Measurements from ENCODE around the gene GNRH2. TPM values are rescaled to one million over a fixed set of nuclear protein-coding genes. Genes with fewer than 3 reads are reported as not detected.

The GNRH2 gene
- polyA plus RNA-seq, 1 donor (not counting 4 experiments of a cell fraction or from before 2014, with no cell fraction given), result 0.18 TPM

DNA sequence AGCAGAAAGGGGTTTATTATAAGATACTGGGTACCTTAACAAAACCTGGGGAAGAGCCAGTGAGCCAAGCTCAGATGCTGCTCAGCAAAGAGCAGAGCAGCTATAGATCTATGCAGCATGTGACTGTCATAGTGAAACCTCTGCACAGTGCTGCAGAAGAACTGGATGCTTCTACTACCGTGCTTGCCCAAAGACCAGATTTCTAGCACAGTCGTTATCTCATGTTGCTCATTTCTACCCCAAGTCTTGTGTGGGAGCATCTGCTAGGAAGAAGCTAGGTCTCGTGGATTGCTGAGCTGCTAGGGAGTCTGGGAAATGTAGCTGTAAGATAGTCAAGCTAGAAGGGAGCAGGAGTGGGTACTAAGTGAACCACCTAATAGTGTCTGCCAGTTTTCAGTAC is 31.7 kb upstream of the GNRH2 start:
- Histone ChIP-seq H3K27ac (ENCODE audit: control insufficient read depth, insufficient read depth, low read length) (no peak overlapping the region), H3K4me3 (ENCODE audit: control insufficient read depth in 2 of 3, extremely low read depth in 1 of 3, insufficient read depth in 2 of 3, low read depth in 1 of 3, low read length in 3 of 3) (no peak overlapping the region), H4K20me1 (ENCODE audit: control insufficient read depth, extremely low read depth, insufficient read depth, low read length) (no peaks in the 10 kb centered on the region), H2AFZ (ENCODE audit: control insufficient read depth, low read length) (no peak overlapping the region), H3K9ac (ENCODE audit: control insufficient read depth, extremely low read depth, insufficient read depth, low read length) (no peak overlapping the region), H3K9me1 (ENCODE audit: control insufficient read depth, extremely low read depth, insufficient read depth, low read length) (no peaks in the 10 kb centered on the region), H3K27me3 (ENCODE audit: control insufficient read depth, extremely low read depth, insufficient read depth, low read length) (no peaks in the 10 kb centered on the region), H3K9me3 (ENCODE audit: control insufficient read depth, low read depth, low read length) (no peaks in the 10 kb centered on the region), H3K36me3 (ENCODE audit: control insufficient read depth in 2 of 2, extremely low read depth in 1 of 2, insufficient read depth in 2 of 2, low read length in 2 of 2) (peaks cover 8 to 12% of the 10 kb centered on the region in 2 experiments), H3K4me2 (ENCODE audit: control insufficient read depth, extremely low read depth, insufficient read depth, low read depth, low read length) (no peak overlapping the region), H3K79me2 (ENCODE audit: control insufficient read depth, insufficient read depth, low read length) (no peaks in the 10 kb centered on the region), H3K4me1 (ENCODE audit: control insufficient read depth, extremely low read depth, insufficient read depth, low read length) (no peaks in the 10 kb centered on the region)
- dilution Hi-C loops (cut with MboI; ENCODE audit: extremely low pct_ligation_motif_present, low sequenced_read_pairs), result no loop called here
- no peak for TF ChIP-seq EZH2 (IDR thresholded peaks at IDR 0.05; ENCODE audit: low read length)
- TF ChIP-seq, protein P1, sequence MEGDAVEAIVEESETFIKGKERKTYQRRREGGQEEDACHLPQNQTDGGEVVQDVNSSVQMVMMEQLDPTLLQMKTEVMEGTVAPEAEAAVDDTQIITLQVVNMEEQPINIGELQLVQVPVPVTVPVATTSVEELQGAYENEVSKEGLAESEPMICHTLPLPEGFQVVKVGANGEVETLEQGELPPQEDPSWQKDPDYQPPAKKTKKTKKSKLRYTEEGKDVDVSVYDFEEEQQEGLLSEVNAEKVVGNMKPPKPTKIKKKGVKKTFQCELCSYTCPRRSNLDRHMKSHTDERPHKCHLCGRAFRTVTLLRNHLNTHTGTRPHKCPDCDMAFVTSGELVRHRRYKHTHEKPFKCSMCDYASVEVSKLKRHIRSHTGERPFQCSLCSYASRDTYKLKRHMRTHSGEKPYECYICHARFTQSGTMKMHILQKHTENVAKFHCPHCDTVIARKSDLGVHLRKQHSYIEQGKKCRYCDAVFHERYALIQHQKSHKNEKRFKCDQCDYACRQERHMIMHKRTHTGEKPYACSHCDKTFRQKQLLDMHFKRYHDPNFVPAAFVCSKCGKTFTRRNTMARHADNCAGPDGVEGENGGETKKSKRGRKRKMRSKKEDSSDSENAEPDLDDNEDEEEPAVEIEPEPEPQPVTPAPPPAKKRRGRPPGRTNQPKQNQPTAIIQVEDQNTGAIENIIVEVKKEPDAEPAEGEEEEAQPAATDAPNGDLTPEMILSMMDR (optimal IDR thresholded peaks at IDR 0.05 in 1 of 3, IDR thresholded peaks at IDR 0.05 in 1 of 3, conservative IDR thresholded peaks at IDR 0.05 in 1 of 3; ENCODE audit: extremely low read depth in 1 of 3, insufficient read depth in 2 of 3, low read length in 3 of 3), result no peak
- FAIRE-seq, result no peak
- DNase-seq (ENCODE audit: low read depth, low spot score), result no peak

DNA sequence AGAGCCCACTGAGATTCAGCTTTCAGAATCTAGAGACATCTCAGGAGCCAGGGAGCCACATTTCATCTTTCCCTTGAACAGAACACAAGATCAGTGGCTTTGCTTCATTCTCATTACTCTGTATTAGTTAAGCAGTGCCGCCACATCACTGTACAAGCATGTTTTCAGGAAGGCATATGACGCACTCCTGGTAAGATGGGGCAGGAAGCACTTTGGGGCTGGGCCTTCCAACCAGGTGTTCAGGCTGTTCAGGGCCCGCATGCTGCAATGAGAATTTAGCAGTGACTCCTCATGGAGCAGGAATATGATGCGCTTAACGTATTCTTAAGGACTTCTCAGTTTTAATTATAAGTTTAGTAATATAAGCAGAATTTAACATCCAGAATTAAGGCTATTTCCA is 29.7 kb upstream of the GNRH2 start:
- Histone ChIP-seq H4K20me1 (ENCODE audit: control insufficient read depth, extremely low read depth, insufficient read depth, low read length) (no peaks in the 10 kb centered on the region), H3K79me2 (ENCODE audit: control insufficient read depth, insufficient read depth, low read length) (no peaks in the 10 kb centered on the region), H2AFZ (ENCODE audit: control insufficient read depth, low read length) (no peak overlapping the region), H3K9me1 (ENCODE audit: control insufficient read depth, extremely low read depth, insufficient read depth, low read length) (no peaks in the 10 kb centered on the region), H3K4me2 (ENCODE audit: control insufficient read depth, extremely low read depth, insufficient read depth, low read depth, low read length) (no peak overlapping the region), H3K4me3 (ENCODE audit: control insufficient read depth in 2 of 3, extremely low read depth in 1 of 3, insufficient read depth in 2 of 3, low read depth in 1 of 3, low read length in 3 of 3) (no peak overlapping the region), H3K4me1 (ENCODE audit: control insufficient read depth, extremely low read depth, insufficient read depth, low read length) (no peaks in the 10 kb centered on the region), H3K27me3 (ENCODE audit: control insufficient read depth, extremely low read depth, insufficient read depth, low read length) (no peaks in the 10 kb centered on the region), H3K27ac (ENCODE audit: control insufficient read depth, insufficient read depth, low read length) (no peak overlapping the region), H3K9ac (ENCODE audit: control insufficient read depth, extremely low read depth, insufficient read depth, low read length) (no peak overlapping the region), H3K9me3 (ENCODE audit: control insufficient read depth, low read depth, low read length) (no peaks in the 10 kb centered on the region), H3K36me3 (ENCODE audit: control insufficient read depth in 2 of 2, extremely low read depth in 1 of 2, insufficient read depth in 2 of 2, low read length in 2 of 2) (peaks cover 4 to 12% of the 10 kb centered on the region in 2 experiments)
- TF ChIP-seq, protein P1 (optimal IDR thresholded peaks at IDR 0.05 in 1 of 3, IDR thresholded peaks at IDR 0.05 in 1 of 3, conservative IDR thresholded peaks at IDR 0.05 in 1 of 3; ENCODE audit: extremely low read depth in 1 of 3, insufficient read depth in 2 of 3, low read length in 3 of 3), result no peak
- no peak for TF ChIP-seq EZH2 (IDR thresholded peaks at IDR 0.05; ENCODE audit: low read length)
- DNase-seq (ENCODE audit: low read depth, low spot score) (no peak), FAIRE-seq (no peak)
- dilution Hi-C loops (cut with MboI; ENCODE audit: extremely low pct_ligation_motif_present, low sequenced_read_pairs), result no loop called here

Measured in keratinocyte (primary cell).